Mucosa of rectum (tissue), 2 donors: ENCODE results near the gene ARF1.

ENCODE experiments used
- H3K27ac ChIP-seq, 2 donors: one replicate each; pipeline ENCODE4 v1.7.0; 2013; ENCODE audit warnings: inconsistent platforms in 2 of 2, low read depth in 2 of 2, low read length in 2 of 2
- H3K27me3 ChIP-seq, 2 donors: one replicate each; pipeline ENCODE4 v1.7.0; 2013; ENCODE audit warnings: low read length in 2 of 2; ENCODE audit not compliant: control insufficient read depth in 2 of 2, insufficient read depth in 2 of 2
- H3K36me3 ChIP-seq, 2 donors: one replicate each; pipeline ENCODE4 v1.7.0; 2013; ENCODE audit warnings: low read length in 2 of 2; ENCODE audit not compliant: control insufficient read depth in 2 of 2, insufficient read depth in 2 of 2
- H3K4me1 ChIP-seq, 2 donors: one replicate each; pipeline ENCODE4 v1.7.0; 2013; ENCODE audit warnings: low read length in 2 of 2, mild to moderate bottlenecking in 1 of 2; ENCODE audit not compliant: control insufficient read depth in 2 of 2, insufficient read depth in 2 of 2
- H3K4me3 ChIP-seq, 2 donors: one replicate each; pipeline ENCODE4 v1.7.0; 2013; ENCODE audit warnings: low read length in 2 of 2
- H3K9ac ChIP-seq, 2 donors: one replicate each; pipeline ENCODE4 v1.7.0; 2013; ENCODE audit warnings: low read length in 2 of 2, low read depth in 1 of 2, mild to moderate bottlenecking in 1 of 2
- H3K9me3 ChIP-seq, 2 donors: one replicate each; pipeline ENCODE4 v1.7.0; 2013; ENCODE audit warnings: low read length in 2 of 2; ENCODE audit not compliant: control insufficient read depth in 2 of 2
- donor health status: healthy.
- donor health status: Normal muscosa, but diverticular disease.

Gene ARF1

GRCh38 chr1:228048659-228049298, 33.7 kb upstream of the ARF1 start:
- Histone ChIP-seq H3K9ac (no peak overlapping the region), H3K36me3 (no peaks in the 10 kb centered on the region), H3K9me3 (no peaks in the 10 kb centered on the region), H3K4me1 (peaks cover 0 to 3% of the 10 kb centered on the region in 2 donors), H3K27me3 (peaks cover 0 to 4% of the 10 kb centered on the region in 2 donors), H3K27ac (no peak overlapping the region), H3K4me3 (no peak overlapping the region)

DNA sequence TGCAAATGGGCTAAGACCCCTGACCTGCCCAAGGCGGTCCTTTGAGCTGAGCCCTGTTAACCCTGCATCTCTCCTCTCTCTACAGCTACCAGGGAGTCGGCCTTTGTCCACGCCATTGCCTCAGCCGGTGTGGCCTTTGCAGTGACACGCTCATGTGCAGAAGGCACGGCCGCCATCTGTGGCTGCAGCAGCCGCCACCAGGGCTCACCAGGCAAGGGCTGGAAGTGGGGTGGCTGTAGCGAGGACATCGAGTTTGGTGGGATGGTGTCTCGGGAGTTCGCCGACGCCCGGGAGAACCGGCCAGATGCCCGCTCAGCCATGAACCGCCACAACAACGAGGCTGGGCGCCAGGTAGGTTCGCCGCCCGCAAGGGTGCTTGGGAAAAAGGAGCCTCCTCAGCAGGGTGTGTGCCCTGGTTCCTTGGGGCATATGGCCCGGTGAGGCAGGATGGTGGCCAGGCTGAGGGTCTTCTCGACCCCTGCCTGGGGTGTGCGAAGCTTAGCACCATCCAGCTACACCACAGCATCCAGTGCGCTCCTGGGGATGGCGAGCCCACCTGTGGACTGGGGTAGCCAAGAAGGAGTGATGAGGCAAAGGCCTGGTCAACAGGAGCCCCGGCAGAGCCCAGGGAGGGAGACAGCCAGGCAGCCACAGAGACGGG, 31.8 kb upstream of the ARF1 start:
- Histone ChIP-seq H3K27me3 (peaks cover under 1 to 4% of the 10 kb centered on the region in 2 donors), H3K27ac (no peak overlapping the region), H3K4me3 (no peak overlapping the region), H3K4me1 (no peaks in the 10 kb centered on the region), H3K9ac (no peak overlapping the region), H3K9me3 (no peaks in the 10 kb centered on the region), H3K36me3 (no peaks in the 10 kb centered on the region)

- Histone ChIP-seq H3K27ac (no peak overlapping the region), H3K4me3 (no peak overlapping the region), H3K9ac (no peak overlapping the region), H3K27me3 (peaks cover 21 to 29% of the 10 kb centered on the region in 2 donors), H3K4me1 (peaks cover 5 to 9% of the 10 kb centered on the region in 2 donors), H3K9me3 (no peaks in the 10 kb centered on the region), H3K36me3 (no peaks in the 10 kb centered on the region)
Observed at GRCh38 chr1:228058172-228058948, 24.1 kb upstream of the ARF1 start.

DNA sequence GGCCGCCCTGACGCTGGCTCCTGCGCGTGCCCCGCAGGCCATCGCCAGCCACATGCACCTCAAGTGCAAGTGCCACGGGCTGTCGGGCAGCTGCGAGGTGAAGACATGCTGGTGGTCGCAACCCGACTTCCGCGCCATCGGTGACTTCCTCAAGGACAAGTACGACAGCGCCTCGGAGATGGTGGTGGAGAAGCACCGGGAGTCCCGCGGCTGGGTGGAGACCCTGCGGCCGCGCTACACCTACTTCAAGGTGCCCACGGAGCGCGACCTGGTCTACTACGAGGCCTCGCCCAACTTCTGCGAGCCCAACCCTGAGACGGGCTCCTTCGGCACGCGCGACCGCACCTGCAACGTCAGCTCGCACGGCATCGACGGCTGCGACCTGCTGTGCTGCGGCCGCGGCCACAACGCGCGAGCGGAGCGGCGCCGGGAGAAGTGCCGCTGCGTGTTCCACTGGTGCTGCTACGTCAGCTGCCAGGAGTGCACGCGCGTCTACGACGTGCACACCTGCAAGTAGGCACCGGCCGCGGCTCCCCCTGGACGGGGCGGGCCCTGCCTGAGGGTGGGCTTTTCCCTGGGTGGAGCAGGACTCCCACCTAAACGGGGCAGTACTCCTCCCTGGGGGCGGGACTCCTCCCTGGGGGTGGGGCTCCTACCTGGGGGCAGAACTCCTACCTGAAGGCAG, 23.4 kb upstream of the ARF1 start:
- Histone ChIP-seq H3K9ac (no peak overlapping the region), H3K9me3 (no peaks in the 10 kb centered on the region), H3K36me3 (no peaks in the 10 kb centered on the region), H3K27me3 (peaks cover 26 to 29% of the 10 kb centered on the region in 2 donors), H3K4me1 (peaks cover 5 to 9% of the 10 kb centered on the region in 2 donors), H3K4me3 (peak overlapping the region; percentile 56 to 62), H3K27ac (peak overlapping the region; percentile 17 to 71)

- peaks cover 5 to 9% of the 10 kb centered on the region in 2 donors for H3K4me1 ChIP-seq
- peak overlapping the region; percentile 58 to 69 for H3K4me3 ChIP-seq
- H3K9ac ChIP-seq = peak overlapping the region in 1 of 2 donors; percentile 75
- peaks cover 26 to 29% of the 10 kb centered on the region in 2 donors for H3K27me3 ChIP-seq
- H3K9me3 ChIP-seq = no peaks in the 10 kb centered on the region
- no peaks in the 10 kb centered on the region for H3K36me3 ChIP-seq
- H3K27ac ChIP-seq = peak overlapping the region; percentile 17 to 71
Observed at GRCh38 chr1:228059634-228060457, 22.7 kb upstream of the ARF1 start.

DNA sequence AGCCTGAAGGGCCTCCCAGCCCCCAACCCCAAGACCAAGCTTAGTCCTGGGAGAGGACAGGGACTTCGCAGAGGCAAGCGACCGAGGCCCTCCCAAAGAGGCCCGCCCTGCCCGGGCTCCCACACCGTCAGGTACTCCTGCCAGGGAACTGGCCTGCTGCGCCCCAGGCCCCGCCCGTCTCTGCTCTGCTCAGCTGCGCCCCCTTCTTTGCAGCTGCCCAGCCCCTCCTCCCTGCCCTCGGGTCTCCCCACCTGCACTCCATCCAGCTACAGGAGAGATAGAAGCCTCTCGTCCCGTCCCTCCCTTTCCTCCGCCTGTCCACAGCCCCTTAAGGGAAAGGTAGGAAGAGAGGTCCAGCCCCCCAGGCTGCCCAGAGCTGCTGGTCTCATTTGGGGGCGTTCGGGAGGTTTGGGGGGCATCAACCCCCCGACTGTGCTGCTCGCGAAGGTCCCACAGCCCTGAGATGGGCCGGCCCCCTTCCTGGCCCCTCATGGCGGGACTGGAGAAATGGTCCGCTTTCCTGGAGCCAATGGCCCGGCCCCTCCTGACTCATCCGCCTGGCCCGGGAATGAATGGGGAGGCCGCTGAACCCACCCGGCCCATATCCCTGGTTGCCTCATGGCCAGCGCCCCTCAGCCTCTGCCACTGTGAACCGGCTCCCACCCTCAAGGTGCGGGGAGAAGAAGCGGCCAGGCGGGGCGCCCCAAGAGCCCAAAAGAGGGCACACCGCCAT, 21.9 kb upstream of the ARF1 start:
- Histone ChIP-seq H3K27ac (peak overlapping the region; percentile 17 to 71), H3K9ac (peak overlapping the region in 1 of 2 donors; percentile 75), H3K4me1 (peaks cover 5 to 9% of the 10 kb centered on the region in 2 donors), H3K27me3 (peaks cover 26 to 29% of the 10 kb centered on the region in 2 donors), H3K4me3 (peak overlapping the region; percentile 58 to 69), H3K36me3 (no peaks in the 10 kb centered on the region), H3K9me3 (no peaks in the 10 kb centered on the region)

DNA sequence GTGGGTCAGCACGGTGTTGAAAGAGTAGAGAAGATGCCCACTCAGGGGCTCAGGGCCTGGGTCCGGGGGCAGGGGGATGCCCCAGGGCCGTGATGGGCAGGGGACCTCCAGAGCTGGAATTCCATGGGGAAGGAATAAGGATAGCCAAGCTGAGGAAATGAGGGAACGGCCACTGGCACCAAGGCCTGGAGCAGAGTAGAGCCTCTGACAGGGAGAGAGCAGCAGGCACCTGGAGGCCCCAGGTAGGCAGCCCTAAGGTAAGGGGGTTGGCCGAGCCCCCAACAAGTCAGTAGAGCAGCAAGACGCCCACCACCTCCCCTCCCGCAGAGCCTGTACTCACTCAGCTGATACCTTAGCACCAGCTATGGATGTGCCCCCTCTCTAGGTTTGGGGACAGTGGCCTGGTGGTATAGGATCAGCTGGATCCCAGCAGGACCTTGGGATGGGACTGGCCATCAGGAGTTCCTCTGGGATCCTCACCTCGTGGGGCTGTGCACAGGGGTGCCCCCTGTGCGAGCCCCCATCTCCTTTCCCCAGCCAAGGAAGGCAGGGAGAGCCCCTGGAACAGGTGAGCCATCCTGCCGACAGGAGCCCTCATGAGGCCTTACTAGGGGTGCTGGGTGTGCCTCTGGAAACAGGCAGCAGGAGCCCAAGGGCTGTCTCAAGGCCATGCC, 21.0 kb upstream of the ARF1 start:
- H3K4me1 ChIP-seq = peaks cover 5 to 9% of the 10 kb centered on the region in 2 donors
- H3K4me3 ChIP-seq = no peak overlapping the region
- peaks cover 25 to 26% of the 10 kb centered on the region in 2 donors for H3K27me3 ChIP-seq
- H3K36me3 ChIP-seq = no peaks in the 10 kb centered on the region
- no peak overlapping the region for H3K9ac ChIP-seq
- H3K27ac ChIP-seq = no peak overlapping the region
- no peaks in the 10 kb centered on the region for H3K9me3 ChIP-seq

DNA sequence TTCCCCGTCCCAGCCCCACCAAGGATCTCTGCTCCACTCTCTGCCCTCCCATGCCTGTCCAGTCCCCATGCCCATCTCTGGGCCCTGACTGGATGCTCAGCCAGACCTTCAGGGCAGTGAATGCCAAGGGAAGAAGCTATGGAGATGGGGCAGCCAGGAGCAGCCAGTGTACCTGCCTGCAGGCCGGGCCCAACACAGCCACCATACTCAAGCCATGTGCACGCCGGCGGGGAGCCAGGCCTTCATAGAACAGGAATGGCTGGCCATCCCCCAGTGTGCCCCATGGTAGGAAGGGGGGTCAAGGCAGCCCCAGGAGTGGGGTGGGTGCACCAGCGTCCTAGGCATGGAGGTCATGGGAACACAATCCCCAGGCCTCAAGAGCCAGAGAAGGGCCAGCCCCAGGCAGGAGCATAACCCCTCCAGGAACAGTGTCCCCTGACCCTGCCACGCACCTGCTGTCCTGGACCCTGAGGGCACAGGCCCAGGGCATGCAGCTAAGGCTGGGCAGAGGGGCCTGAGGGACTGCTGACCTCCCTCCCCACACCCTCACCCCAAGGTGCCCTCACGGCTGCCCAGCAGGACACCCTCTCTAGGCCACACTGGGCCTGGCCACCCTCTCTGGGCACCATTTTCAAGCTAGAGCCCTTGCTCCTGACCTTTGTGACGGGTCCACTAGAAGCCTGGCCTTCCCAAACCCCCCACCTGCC, 20.3 kb upstream of the ARF1 start:
- peaks cover 5 to 9% of the 10 kb centered on the region in 2 donors for H3K4me1 ChIP-seq
- no peak overlapping the region for H3K4me3 ChIP-seq
- H3K27me3 ChIP-seq = peaks cover 26 to 27% of the 10 kb centered on the region in 2 donors
- H3K9ac ChIP-seq = no peak overlapping the region
- H3K27ac ChIP-seq = no peak overlapping the region
- H3K9me3 ChIP-seq = no peaks in the 10 kb centered on the region
- no peaks in the 10 kb centered on the region for H3K36me3 ChIP-seq
